ENCODE measurements around the gene SLC16A13.
"Not testable (repeated sequence)": the region's sequence is repeated elsewhere in the genome, so short reads cannot be mapped to it uniquely, and the experiment has no call there.

SLC16A13 gene

DNA sequence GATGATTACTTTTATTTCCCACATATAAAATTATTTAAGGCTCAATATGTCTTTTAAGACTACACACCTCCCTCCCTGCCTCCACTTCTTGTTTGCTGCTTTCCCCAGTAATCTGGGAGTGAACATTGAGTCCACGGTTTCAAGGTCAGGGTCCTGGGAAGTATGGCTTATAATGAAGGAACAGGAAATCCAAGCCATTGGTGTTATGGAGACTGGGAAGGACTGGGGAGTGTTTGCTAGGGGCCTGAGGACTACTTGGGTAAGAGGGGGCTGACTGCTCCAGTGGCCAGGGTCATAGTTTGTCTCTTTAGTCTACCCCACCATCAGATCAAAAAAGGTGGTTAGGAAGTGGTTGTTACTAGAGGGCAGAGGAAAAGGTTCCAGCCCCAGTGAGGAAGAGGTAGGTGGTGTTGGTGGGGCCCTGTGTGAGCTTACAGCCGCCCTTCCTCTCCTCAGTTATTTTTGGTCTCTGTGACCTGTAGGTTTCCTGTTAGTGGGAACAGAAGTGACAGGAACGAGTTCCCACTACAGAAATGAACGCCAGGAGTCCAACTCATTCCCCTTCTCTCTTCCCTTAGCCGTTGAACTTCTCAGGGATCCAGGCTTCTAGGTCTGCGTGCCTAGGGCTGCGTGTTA lies 742 bp upstream of the SLC16A13 start:
- no peak for DNase-seq

- no peak for DNase-seq
Measured at GRCh38 chr17:7038025-7038862, 2.4 kb downstream of the SLC16A13 start.

- DNase-seq, result no peak
Measured at GRCh38 chr17:7039832-7040231, 4.0 kb downstream of the SLC16A13 start.

DNA sequence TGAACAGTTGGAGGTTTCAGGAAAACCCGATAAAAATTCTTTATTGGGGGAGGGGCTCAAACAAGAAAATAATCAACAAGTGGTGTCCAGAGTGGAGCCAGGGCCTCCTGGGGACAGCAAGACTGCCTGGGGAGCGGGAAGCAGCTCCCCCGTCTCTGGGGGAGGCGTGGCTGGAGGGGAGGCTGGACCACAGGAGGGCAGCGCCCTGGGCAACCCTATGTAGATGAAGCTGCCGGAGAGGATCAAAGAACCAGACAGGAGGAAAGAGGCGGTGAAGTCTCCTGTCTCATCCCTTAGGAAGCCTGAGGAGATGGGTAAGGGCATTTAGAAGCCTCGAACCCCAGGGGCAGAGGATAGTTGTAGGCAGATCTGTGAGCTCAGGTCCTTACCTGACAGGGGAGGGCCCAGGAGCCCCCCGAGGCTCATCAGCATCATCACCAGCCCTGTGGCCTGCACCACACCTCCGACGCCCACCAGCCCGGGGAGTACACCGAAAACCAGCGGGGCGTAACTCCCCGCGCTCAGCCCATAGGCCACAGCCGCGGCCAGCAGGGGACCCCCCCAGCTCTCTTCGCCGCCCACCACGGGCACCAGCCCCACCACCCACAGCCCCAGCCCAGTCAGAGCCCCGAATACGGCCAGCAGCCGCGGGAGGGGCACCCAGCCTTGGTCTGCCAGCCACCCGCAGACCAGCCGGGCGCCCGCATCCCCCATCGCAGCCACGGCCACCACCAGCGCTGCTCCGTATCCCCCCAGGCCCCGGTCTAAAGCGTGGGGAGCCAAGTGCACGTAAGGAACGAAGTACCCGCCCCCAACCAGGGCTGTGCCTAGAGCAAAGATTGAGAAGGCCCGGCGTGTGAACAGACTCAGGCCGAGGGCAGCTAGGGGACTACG lies 6.0 kb downstream of the SLC16A13 start:
- DNase-seq, result no peak

GRCh38 chr17:7042501-7043181 lies 6.8 kb downstream of the SLC16A13 start:
- DNase-seq, result no peak

GRCh38 chr17:7043182-7043496 lies 7.3 kb downstream of the SLC16A13 start:
- peak; percentile 12 for DNase-seq

DNA sequence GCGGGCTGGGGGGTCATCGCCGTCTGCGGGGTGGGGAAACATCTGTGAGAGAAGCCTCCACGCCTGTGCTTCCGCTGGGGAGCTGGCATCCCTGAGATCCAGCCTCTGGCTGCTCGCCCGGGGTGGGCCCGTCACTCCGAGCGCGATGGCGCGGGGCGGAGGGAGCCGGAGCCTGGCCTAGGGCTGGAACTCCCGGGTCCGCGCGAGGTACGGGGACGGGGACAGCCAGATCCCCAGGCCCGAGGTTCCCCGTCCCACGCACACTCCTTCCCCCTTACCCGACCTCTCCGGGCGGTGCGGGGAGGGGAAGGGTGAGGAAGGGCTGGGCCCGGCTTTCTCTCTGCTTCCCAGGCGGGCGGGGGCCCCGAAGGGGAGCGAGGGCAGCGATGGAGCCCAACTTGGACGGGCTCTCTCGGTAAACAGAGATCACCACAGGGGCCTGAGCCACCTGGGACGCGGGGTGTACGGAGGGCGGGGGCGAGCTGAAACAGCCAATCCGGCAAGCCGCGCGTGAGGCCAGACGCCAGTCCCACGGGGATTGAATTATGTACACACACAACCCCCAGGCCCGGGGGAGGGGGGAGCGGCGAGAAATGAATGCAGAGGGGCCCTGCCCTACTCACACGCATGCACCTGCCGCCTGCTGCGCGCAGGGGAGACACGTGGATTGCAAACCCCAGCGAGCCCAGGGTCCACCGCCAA lies 7.8 kb downstream of the SLC16A13 start, which contains the start of gene SLC16A11:
Gene SLC16A11 (minus strand): TSS at position 596 of the 702 bp plus-strand sequence. CDS start 579 bp downstream, at position 17.
- peak; percentile 80 for DNase-seq

- DNase-seq, result peak; percentile 39
Measured at GRCh38 chr17:7045492-7046126, 9.8 kb downstream of the SLC16A13 start.

- no peak for DNase-seq
Measured at GRCh38 chr17:7046127-7046724, 10.4 kb downstream of the SLC16A13 start.

GRCh38 chr17:7046725-7047397 lies 11.0 kb downstream of the SLC16A13 start:
- not testable (repeated sequence) for DNase-seq

- no peak for DNase-seq
Measured at GRCh38 chr17:7047566-7047965, 11.8 kb downstream of the SLC16A13 start.

- DNase-seq, result no peak
Measured at GRCh38 chr17:7048968-7049367, 13.2 kb downstream of the SLC16A13 start.

- DNase-seq, result not testable (repeated sequence)
Measured at GRCh38 chr17:7050583-7050982, 14.8 kb downstream of the SLC16A13 start.

DNA sequence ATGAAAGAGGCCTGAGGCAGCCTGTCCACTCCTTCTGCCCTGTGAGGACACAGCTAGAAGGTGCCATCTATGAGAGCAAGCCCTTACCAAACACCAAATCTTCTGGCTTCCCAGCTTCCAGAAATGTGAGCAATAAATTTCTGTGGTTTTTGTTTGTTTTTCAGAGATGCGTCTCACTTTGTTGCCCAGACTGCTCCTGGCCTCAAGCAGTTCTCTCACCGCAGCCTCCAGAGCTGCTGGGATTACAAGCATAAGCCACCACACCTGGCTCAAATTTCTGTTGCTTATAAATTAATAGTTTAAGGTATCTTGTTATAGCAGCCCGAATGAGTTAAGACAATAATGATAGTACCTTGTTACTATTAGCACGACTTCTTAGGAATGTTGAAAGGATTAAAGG lies 20.6 kb downstream of the SLC16A13 start:
- DNase-seq, result no peak

GRCh38 chr17:7058831-7059447 lies 23.1 kb downstream of the SLC16A13 start:
- no peak for DNase-seq

GRCh38 chr17:7060165-7060891 lies 24.5 kb downstream of the SLC16A13 start:
- DNase-seq, result no peak

DNA sequence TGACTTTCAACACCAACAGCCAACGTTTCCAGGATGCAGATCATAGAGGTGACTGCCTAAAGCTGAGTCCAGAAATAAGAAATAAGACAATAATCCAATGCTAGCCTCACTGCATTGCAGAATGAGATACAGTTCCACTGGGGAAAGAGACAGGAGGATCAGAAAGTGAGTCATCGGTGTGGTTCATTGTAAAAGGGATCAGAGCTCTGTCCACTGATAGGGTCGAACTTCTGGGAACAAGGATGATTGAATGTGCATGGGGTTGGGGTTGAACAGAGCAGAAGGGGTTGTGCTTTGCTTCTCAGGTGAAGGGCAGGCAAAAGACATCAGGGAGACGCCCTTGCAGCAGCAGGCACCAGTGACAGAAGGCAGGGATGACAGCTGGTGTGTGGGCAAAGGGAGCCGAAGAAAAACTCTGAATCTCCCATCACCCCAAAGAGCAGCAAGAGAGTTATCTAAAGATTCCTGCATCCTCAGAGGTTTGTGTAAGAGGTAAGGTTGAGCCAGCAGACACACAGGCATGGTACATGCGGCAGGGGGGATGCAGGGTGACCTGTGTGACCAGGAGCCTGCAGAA lies 27.8 kb downstream of the SLC16A13 start:
- DNase-seq, result no peak

GRCh38 chr17:7064261-7064660 lies 28.4 kb downstream of the SLC16A13 start:
- DNase-seq, result no peak

DNA sequence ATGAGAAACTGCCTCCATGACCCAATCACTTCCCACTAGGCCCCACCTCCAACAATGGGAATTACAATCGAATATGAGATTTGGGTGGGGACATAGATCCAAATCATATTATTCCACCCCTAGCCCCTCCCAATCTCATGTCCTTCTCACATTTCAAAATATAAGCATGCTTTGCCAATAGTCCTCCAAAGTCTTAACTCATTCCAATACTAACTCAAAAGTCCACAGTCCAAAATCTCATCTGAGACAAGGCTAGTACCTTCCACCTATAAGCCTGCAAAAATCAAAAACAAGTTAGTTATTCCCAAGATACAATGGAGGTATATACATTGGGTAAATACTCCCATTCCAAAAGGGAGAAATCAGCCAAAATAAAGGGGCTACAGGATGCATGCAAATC lies 31.4 kb downstream of the SLC16A13 start:
- no peak for DNase-seq
